Activated T-helper 17 cell treated with anti-CD3 and anti-CD28 coated beads, Interleukin-2, amount 50 U/mL, for 72 hours (primary cell): ENCODE results near the gene TTC33. TPM values are rescaled to one million over a fixed set of nuclear protein-coding genes. Genes with fewer than 3 reads are reported as not detected.
"Not testable (repeated sequence)": the region's sequence is repeated elsewhere in the genome, so short reads cannot be mapped to it uniquely, and the experiment has no call there.

Source experiments
- ATAC-seq: fragments of 150-1000 bp; cut with Tn5 transposase; replicated peaks from 2 replicates; pipeline ENCODE4 v1.10.0; 2021; ENCODE audit warnings: mild to moderate bottlenecking, moderate library complexity
- H3K27ac Mint-ChIP-seq: one replicate; pipeline ENCODE4 v1.8.0; 2022; ENCODE audit warnings: mixed read lengths
- H3K27me3 Mint-ChIP-seq: one replicate; pipeline ENCODE4 v1.8.0; 2022; ENCODE audit warnings: mixed read lengths
- H3K36me3 Mint-ChIP-seq: one replicate; pipeline ENCODE4 v1.8.0; 2022; ENCODE audit warnings: low read depth, mild to moderate bottlenecking, mixed read lengths
- H3K4me1 Mint-ChIP-seq: one replicate; pipeline ENCODE4 v1.8.0; 2022; ENCODE audit warnings: mixed read lengths
- H3K4me3 Mint-ChIP-seq: one replicate; pipeline ENCODE4 v1.8.0; 2022; ENCODE audit warnings: mild to moderate bottlenecking, mixed read lengths
- H3K9me3 Mint-ChIP-seq: one replicate; pipeline ENCODE4 v1.8.0; 2022; ENCODE audit warnings: mixed read lengths
- total RNA-seq, 2 donors: library from RNA; stranded (reverse); gene quantifications; one replicate each; pipeline ENCODE4 v1.2.3, GENCODE V29; 2022

TTC33 gene
- total RNA-seq, 2 donors from 2014 or later: 14.1 to 21.4 TPM

DNA sequence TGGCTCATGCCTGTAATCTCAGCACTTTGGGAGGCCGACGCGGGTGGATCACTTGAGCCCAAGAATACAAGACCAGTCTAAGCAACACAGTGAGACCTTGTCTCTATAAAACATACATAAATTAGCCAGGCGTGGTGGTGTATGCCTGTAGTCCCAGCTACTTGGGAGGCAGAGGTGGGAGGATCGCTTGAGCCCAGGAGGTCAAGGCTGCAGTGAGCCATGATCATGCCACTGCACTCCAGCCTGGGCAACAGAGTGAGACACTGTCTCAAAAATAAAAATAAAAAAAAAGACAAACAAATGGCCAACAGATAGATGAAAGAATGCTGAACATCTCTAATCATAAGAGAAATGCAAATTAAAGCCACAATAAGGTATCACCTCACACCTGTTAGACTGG, 33.2 kb upstream of the TTC33 start:
- peak overlapping the region; percentile 70 for H3K27ac Mint-ChIP-seq
- H3K4me1 Mint-ChIP-seq: peaks cover 32% of the 10 kb centered on the region
- not testable (repeated sequence) for H3K27me3 Mint-ChIP-seq, H3K9me3 Mint-ChIP-seq, H3K4me3 Mint-ChIP-seq, ATAC-seq
- H3K36me3 Mint-ChIP-seq: peaks cover 44% of the 10 kb centered on the region

DNA sequence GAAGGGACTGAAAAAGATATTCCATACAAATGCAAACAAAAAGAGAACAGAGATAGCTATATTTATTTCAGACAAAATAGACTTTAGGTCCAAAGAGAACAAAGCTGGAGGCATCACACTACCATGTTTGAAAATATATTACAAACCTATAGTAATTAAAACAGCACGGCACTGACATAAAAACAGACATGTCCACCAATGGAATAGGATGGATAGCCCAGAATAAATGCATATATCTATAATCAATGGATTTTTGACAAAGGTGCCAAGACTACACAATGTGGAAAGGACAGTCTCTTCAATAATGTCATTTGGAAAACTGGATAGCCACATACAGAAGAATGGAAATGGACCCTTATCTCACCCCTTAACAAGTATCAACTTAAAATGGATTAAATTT, 32.2 kb upstream of the TTC33 start:
- H3K4me3 Mint-ChIP-seq: no peak overlapping the region
- H3K27ac Mint-ChIP-seq: no peak overlapping the region
- no peaks in the 10 kb centered on the region for H3K27me3 Mint-ChIP-seq
- ATAC-seq: no peak
- H3K4me1 Mint-ChIP-seq: peaks cover 28% of the 10 kb centered on the region
- peaks cover 34% of the 10 kb centered on the region for H3K36me3 Mint-ChIP-seq
- H3K9me3 Mint-ChIP-seq: no peaks in the 10 kb centered on the region

DNA sequence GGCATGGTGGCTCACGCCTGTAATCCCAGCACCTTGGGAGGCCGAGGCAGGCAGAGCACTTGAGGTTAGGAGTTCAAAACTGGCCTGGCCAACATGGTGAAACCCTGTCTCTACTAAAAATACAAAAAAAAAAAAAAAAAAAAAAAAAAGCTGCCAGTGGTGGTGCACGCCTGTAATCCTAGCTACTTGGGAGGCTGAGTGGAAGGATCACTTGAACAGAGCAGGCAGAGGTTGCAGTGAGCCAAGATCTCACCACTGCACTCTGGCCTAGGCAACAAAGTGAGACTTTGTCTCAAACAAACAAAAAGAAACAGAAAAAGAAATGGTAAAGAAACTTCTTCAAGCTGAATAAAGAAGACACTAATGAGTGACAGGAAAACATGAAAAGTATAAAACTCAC, 30.9 kb upstream of the TTC33 start:
- Mint-ChIP-seq H3K27ac (peak overlapping the region; percentile 32), H3K4me1 (peaks cover 37% of the 10 kb centered on the region), H3K36me3 (peaks cover 39% of the 10 kb centered on the region)
- H3K4me3 Mint-ChIP-seq, H3K9me3 Mint-ChIP-seq, H3K27me3 Mint-ChIP-seq, ATAC-seq: not testable (repeated sequence)

DNA sequence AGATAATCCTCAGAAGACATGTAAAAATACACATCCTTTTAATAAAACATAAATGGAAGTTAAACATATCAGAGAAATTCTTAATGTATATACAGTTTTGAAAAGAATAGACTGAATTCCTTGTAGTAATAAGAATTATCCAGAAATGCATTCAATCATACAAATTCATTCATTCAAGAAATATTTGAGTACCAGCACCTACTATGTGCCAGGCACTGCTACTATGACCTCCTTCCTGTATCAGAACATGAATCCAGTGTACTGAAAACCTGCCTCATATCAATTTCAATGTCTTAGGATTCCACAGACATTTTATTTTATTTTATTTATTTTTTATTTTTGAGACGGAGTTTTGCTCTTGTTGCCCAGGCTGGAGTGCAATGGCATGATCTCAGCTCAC, 29.2 kb upstream of the TTC33 start:
- H3K4me3 Mint-ChIP-seq: no peak overlapping the region
- no peaks in the 10 kb centered on the region for H3K27me3 Mint-ChIP-seq
- no peaks in the 10 kb centered on the region for H3K9me3 Mint-ChIP-seq
- H3K36me3 Mint-ChIP-seq: peaks cover 39% of the 10 kb centered on the region
- peaks cover 32% of the 10 kb centered on the region for H3K4me1 Mint-ChIP-seq
- no peak overlapping the region for H3K27ac Mint-ChIP-seq
- no peak for ATAC-seq

DNA sequence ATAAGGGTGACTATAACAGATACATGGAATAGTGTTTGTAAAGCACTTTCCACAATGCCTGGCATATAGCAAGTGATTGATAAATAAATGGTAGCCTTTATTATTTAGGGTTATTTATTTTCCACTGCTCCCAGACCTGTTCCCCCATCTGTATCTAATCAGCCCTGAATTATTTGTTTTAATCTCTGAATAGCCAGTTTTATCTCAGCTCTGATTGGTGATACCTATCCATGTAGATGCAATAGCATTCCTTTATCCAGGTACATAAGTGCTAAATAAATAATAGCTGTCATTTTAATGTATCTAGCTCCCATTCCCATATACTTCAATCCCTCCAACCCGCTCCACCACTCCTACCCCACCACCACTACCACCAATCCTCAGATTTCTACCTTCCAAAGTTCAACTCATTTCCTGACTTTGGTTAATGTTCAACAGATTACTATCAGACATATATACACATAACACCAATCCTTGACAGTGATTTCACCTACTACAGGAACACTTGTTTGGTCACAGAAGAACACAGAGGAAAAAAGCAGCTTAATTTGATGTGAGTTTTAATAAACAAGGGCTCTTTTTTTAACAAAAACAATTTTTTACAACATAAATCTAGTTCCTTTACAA, 28.4 kb upstream of the TTC33 start:
- Mint-ChIP-seq H3K4me3 (no peak overlapping the region), H3K27me3 (no peaks in the 10 kb centered on the region), H3K36me3 (peaks cover 34% of the 10 kb centered on the region), H3K27ac (peak overlapping the region; percentile 18), H3K9me3 (no peaks in the 10 kb centered on the region), H3K4me1 (peaks cover 27% of the 10 kb centered on the region)
- ATAC-seq: peak; percentile 28

DNA sequence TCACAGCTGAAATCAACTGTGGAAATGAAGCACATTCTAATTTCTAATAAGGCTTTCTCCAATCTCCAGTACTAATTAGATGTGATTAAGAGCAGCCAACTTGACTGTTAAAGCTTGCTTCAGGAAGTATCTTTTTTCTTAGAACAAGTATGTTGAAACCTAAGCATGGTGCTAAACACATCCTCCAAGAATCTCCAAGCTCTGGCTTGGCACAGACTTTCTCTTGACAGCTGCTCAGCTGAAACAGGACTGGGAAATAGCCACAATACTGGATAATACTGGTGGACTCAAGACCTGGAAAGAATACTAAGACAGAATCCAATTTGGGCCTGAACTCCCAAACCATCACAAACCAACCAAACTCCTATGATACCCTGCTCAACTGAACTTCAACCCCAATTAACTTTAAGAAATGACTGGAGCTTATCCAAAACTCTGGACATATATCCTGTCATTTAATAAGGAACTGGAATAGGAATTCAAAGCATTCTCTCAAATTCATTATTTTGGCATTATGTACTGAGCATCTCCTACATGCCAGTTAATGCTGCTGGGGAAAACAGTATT, 26.2 kb upstream of the TTC33 start:
- H3K27ac Mint-ChIP-seq: peak overlapping the region; percentile 61
- H3K27me3 Mint-ChIP-seq: no peaks in the 10 kb centered on the region
- H3K36me3 Mint-ChIP-seq: peaks cover 26% of the 10 kb centered on the region
- H3K4me3 Mint-ChIP-seq: no peak overlapping the region
- peaks cover 24% of the 10 kb centered on the region for H3K4me1 Mint-ChIP-seq
- ATAC-seq: no peak
- H3K9me3 Mint-ChIP-seq: no peaks in the 10 kb centered on the region

DNA sequence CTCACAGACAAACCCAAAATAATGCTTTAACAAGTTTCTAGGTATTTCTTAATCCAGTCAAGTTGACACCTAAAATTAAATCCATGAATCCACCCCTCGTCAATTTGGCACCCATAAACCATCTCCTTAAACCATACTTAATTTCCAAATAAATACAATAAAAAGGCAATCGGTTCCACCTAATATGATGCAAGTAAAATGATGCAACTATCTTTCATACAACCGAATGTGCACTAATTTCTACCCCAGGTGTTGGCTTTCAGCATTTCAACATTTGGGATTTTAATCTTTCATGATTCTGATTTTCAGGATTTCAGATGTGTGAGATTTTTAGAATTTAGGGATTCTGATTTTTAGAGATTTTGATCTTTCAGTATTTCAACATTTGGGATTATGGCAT, 25.1 kb upstream of the TTC33 start:
- no peaks in the 10 kb centered on the region for H3K9me3 Mint-ChIP-seq
- ATAC-seq: no peak
- H3K36me3 Mint-ChIP-seq: peaks cover 29% of the 10 kb centered on the region
- H3K4me3 Mint-ChIP-seq: no peak overlapping the region
- H3K27me3 Mint-ChIP-seq: no peaks in the 10 kb centered on the region
- H3K4me1 Mint-ChIP-seq: peaks cover 34% of the 10 kb centered on the region
- H3K27ac Mint-ChIP-seq: peak overlapping the region; percentile 61

DNA sequence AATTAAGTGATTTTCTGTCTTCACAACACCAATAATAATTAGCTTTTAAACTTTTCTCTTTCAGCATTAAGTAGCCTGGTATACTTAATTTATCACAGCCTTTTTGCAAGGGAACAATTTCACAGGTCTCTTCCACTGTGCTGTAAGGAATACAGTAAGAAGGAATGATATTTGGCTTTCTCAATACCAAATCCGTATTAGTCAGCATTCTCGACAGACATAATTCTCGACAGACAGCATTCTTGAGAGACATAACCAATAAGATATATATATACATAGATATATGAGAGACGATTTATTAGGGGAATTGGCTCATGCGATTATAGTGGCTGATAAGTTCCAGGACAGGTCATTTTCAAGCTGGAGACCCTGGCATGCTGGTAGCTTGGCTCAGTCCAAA, 24.4 kb upstream of the TTC33 start:
- no peak overlapping the region for H3K4me3 Mint-ChIP-seq
- no peak for ATAC-seq
- peaks cover 30% of the 10 kb centered on the region for H3K36me3 Mint-ChIP-seq
- no peaks in the 10 kb centered on the region for H3K9me3 Mint-ChIP-seq
- no peak overlapping the region for H3K27ac Mint-ChIP-seq
- no peaks in the 10 kb centered on the region for H3K27me3 Mint-ChIP-seq
- H3K4me1 Mint-ChIP-seq: peaks cover 34% of the 10 kb centered on the region

DNA sequence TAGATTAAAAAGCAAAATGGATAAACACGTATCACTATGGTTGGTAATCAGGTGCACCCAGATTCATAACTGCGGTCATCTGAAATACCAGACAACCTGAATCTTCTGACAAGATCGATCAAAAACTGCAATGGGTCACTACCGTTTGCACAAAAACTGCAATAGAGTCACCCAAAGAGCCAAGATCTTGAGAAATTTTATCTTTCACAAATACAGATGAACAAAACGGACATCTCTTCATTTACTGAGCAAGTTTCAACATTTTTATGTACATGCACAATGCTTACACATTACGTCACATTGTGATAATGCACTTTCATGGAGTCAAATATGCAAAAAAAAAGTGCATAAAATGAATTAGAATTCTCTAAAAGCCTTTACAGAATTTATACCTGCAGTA, 23.8 kb upstream of the TTC33 start:
- Mint-ChIP-seq H3K27ac (no peak overlapping the region), H3K4me1 (peaks cover 32% of the 10 kb centered on the region), H3K9me3 (no peaks in the 10 kb centered on the region), H3K27me3 (no peaks in the 10 kb centered on the region), H3K4me3 (no peak overlapping the region), H3K36me3 (peaks cover 37% of the 10 kb centered on the region)
- no peak for ATAC-seq

DNA sequence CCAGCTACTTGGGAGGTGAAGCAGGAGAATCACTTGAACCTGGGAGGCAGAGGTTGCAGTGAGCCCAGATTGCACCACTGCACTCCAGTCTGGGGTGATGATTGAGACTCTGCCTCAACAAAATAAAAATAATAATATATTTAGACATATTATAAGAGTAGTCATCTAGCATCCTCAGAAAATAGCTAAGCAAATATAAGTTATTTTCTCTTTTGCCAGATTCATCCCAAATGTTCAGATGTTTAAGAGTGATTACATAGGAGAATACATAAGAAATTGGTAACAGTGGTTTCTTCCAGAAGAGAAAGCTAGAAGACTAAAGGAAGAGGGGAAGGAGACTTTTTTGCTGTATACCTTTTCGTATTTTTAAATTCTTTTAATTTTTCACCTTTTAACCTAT, 22.4 kb upstream of the TTC33 start:
- Mint-ChIP-seq H3K9me3 (no peaks in the 10 kb centered on the region), H3K27me3 (no peaks in the 10 kb centered on the region), H3K4me1 (peaks cover 25% of the 10 kb centered on the region), H3K36me3 (peaks cover 51% of the 10 kb centered on the region), H3K27ac (no peak overlapping the region), H3K4me3 (no peak overlapping the region)
- no peak for ATAC-seq

DNA sequence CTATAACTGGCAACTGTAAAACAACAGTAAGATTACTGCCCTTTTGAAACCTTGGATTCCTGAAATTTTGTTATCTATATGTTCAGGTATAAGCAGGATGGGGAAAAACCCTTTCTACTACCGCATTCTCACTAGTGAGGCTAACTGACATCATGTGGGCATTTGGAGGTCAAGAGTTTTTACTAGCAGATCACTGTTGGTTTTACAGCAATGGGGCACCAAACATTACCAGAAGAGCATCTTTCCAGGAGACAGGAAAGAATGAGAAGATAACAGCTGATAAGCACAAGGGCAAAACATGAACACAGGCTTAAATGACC, 20.9 kb upstream of the TTC33 start:
- Mint-ChIP-seq H3K27me3 (no peaks in the 10 kb centered on the region), H3K9me3 (no peaks in the 10 kb centered on the region), H3K36me3 (peaks cover 62% of the 10 kb centered on the region), H3K4me3 (peak overlapping the region; percentile 26), H3K4me1 (peaks cover 16% of the 10 kb centered on the region), H3K27ac (peak overlapping the region; percentile 37)
- ATAC-seq: peak; percentile 61

DNA sequence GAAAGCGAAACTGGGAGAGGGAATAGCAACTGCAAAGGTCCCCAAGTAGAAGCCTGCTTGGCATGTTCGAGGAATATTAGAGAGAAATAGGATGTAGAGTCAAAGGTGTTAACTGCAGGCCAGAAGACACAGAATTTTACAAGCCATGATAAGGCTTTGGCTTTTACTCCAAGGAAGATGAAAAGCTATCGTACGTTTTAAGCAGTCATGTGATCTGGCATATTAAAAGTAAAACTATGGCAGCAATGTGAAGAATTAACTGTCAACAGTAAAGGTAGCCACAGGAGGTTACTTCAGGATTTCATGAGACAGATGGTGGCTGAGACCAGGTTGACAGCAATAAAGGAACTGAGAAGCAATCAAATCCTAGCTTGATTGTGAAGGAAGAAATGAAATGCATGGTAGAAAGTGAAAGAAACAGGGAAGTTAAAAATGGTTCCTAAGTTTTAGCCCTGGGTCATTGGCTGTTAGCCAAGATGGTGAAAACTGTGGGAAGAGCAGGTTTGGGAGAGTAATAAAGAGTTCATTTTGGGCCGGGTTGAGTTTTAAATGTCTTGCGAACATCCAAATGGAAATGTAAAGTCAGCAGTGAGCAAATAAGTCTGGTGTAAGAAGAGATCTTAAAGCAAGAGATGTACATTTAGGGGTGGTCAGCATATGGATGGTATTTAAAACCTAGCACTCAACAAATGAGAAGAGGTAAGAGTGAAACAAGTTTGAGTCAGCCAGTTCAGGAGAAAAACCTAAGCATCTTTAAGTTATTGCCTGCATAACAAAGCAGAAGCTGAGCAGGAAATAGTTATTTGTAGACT, 20.3 kb upstream of the TTC33 start:
- ATAC-seq: peak; percentile 76
- peaks cover 16% of the 10 kb centered on the region for H3K4me1 Mint-ChIP-seq

DNA sequence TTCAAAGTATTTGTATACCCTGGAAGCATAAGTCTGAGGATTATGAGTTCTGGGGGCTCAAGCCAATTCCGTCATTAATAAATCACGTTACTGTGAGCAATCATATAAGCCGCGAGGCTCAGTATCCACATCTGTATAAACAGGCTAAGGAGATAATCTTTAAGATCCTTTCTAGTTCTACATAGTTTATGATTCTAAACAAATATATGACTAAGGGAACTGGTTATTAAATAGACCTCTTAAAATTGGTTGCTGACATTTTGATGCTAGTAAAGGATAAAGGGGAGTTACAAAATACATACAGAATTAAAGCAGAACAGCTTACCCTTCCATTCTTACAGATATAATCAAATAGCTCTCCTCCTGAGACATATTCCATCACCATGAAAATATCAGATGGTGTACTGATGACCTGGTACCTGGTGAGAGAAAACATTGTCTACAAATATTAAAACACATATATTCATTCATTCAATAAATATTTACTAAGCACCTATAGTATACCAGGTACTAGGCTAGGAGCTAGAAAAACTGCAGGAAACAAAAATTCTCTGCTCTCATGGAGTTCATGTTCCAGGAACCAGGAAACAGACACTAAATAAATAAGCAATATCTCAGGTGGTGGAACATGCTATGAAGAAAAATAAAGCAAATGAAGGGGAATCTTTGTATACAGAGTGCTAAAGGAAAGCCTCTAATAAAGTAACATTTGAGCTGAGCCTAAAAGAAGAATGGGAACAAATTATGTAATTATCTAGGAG, 19.5 kb upstream of the TTC33 start:
- H3K36me3 Mint-ChIP-seq: peaks cover 71% of the 10 kb centered on the region
- no peaks in the 10 kb centered on the region for H3K9me3 Mint-ChIP-seq
- H3K4me1 Mint-ChIP-seq: peaks cover 16% of the 10 kb centered on the region
- H3K4me3 Mint-ChIP-seq: peak overlapping the region; percentile 26
- no peak for ATAC-seq
- H3K27me3 Mint-ChIP-seq: no peaks in the 10 kb centered on the region
- peak overlapping the region; percentile 37 for H3K27ac Mint-ChIP-seq

More for the DNA sequence above, 20.3 kb upstream of the TTC33 start:
- H3K27ac Mint-ChIP-seq: peak overlapping the region; percentile 37
- H3K9me3 Mint-ChIP-seq: no peaks in the 10 kb centered on the region
- peak overlapping the region; percentile 26 for H3K4me3 Mint-ChIP-seq
- H3K36me3 Mint-ChIP-seq: peaks cover 66% of the 10 kb centered on the region
- no peaks in the 10 kb centered on the region for H3K27me3 Mint-ChIP-seq

DNA sequence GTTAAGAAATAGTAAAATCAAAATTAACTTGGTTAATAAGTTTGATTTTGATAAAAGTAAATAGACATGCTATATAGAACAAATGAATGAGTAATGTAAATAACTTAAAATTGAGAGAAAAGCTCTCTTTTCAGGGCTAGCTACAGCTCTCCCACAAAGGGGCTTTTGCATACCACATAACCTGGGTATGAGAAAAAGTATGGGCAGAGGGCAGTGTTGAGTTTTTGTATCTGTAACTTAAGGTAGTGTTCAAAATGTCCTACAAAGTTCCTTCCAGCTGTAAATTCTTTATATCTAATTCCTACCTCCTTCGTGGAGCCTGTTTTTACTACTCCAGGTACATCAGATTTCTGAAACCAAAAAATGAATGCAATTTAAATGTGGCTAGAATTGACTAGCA, 18.9 kb upstream of the TTC33 start:
- ATAC-seq: no peak
- no peak overlapping the region for H3K4me3 Mint-ChIP-seq
- H3K4me1 Mint-ChIP-seq: peaks cover 16% of the 10 kb centered on the region
- no peak overlapping the region for H3K27ac Mint-ChIP-seq
- peaks cover 78% of the 10 kb centered on the region for H3K36me3 Mint-ChIP-seq
- H3K27me3 Mint-ChIP-seq: no peaks in the 10 kb centered on the region
- no peaks in the 10 kb centered on the region for H3K9me3 Mint-ChIP-seq
